A673 (cell line): ENCODE data around the gene ATP1B4. TPM values are rescaled to one million over a fixed set of nuclear protein-coding genes. Genes with fewer than 3 reads are reported as not detected.
A peak's percentile ranks its signal among the peaks of the same experiment; 100 is the strongest.

Experiments
- BruUV-seq: library from RNA; stranded (reverse); fragments of 400-500 nt; replicated peaks from 2 replicates; lab custom pipeline; 2021; lab: Mats Ljungman, UMichigan
- CTCF ChIA-PET: fragments of 300-600 bp; sonication (Branson Sonifier 250); formaldehyde crosslinking; loops from one replicate; lab custom pipeline; 2022; ENCODE audit warnings: antibody characterized with exemption; lab: Charles Lee
- POLR2A ChIA-PET: fragments of 300-600 bp; sonication (Branson Sonifier 250); formaldehyde crosslinking; loops from one replicate; lab custom pipeline; 2022; ENCODE audit warnings: antibody characterized with exemption; ENCODE audit not compliant: low non-redundant PET; lab: Charles Lee
- DNase-seq: peaks from one replicate; pipeline ENCODE4 v3.0.0-alpha.2; 2015; ENCODE audit warnings: low spot score
- H3K27ac ChIP-seq: fragments of 200-600 bp; sonication (generic); 2 replicates; pipeline ENCODE4 v1.5.1; 2016; ENCODE audit warnings: mixed run types, low read depth, mild to moderate bottlenecking, mixed read lengths, antibody characterized with exemption, low read length; ENCODE audit not compliant: poor library complexity, severe bottlenecking
- H3K27me3 ChIP-seq: fragments of 200-600 bp; sonication (generic); replicated peaks from 2 replicates; pipeline ENCODE4 v1.6.1; 2017; ENCODE audit warnings: mixed run types, low read depth, mild to moderate bottlenecking, mixed read lengths, antibody characterized with exemption, low read length; ENCODE audit not compliant: insufficient read depth, poor library complexity
- H3K36me3 ChIP-seq: fragments of 200-600 bp; sonication (generic); 2 replicates; pipeline ENCODE4 v1.6.1; 2016; ENCODE audit warnings: mixed run types, mild to moderate bottlenecking, mixed read lengths, antibody characterized with exemption, low read length; ENCODE audit not compliant: insufficient read depth, poor library complexity, severe bottlenecking
- H3K4me1 ChIP-seq: fragments of 200-600 bp; sonication (generic); 2 replicates; pipeline ENCODE4 v1.6.1; 2017; ENCODE audit warnings: mixed run types, mild to moderate bottlenecking, mixed read lengths, antibody characterized with exemption, low read length; ENCODE audit not compliant: insufficient read depth, poor library complexity, severe bottlenecking
- H3K4me3 ChIP-seq: fragments of 200-600 bp; sonication (generic); 2 replicates; pipeline ENCODE4 v1.5.1; 2016; ENCODE audit warnings: low read depth, mixed run types, mild to moderate bottlenecking, mixed read lengths, low read length; ENCODE audit not compliant: poor library complexity, severe bottlenecking
- H3K9me3 ChIP-seq: fragments of 200-600 bp; sonication (generic); 2 replicates; pipeline ENCODE4 v1.6.1; 2016; ENCODE audit warnings: mixed run types, low read depth, mild to moderate bottlenecking, mixed read lengths, antibody characterized with exemption, low read length; ENCODE audit not compliant: poor library complexity, severe bottlenecking
- EZH2 ChIP-seq: fragments of 200-600 bp; sonication (generic); IDR thresholded peaks from 2 replicates; pipeline ENCODE4 v1.6.1; 2017; ENCODE audit warnings: borderline replicate concordance, low read depth, mild to moderate bottlenecking, mixed read lengths, antibody characterized with exemption, low read length; ENCODE audit not compliant: poor library complexity, severe bottlenecking
- intact Hi-C: fragments of 100-400 bp; cut with micrococcal nuclease; formaldehyde crosslinking; loops from one replicate; pipeline ENCODE4 v1.10.0; 2022; ENCODE audit not compliant: unreplicated experiment
- total RNA-seq: library from RNA; stranded (reverse); gene quantifications from 2 replicates; pipeline ENCODE4 v1.2.3, GENCODE V29; 2021
- TF ChIP-seq, protein P1 (sequence below): fragments of 300-800, 200-600 bp; sonication (generic); conservative IDR thresholded peaks from 2 replicates; pipeline ENCODE4 v1.5.1; 2017; ENCODE audit warnings: low read depth, mild to moderate bottlenecking, antibody characterized with exemption, low read length, moderate library complexity, mixed read lengths

ATP1B4 gene
- total RNA-seq, 1 experiment from 2014 or later: not detected

DNA sequence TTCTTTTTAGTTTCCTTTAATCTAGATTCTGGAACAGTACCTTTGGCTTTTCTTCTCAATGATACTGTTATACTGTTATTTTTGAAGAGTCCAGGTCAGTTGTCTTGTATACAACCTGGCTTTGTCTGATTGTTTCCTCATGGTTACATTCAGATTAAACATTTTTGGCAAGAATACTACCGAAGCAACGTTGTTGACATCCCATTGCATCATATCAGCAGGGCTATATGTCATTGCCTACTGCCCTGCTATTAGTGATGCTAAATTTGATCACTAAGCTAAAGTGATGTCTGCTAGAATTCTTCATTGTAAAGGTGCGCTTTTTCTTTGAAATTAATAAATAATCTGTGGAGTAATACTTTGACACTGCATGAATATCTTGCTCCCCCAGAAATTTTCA, 5.8 kb upstream of the ATP1B4 start:
- no TSS peak for BruUV-seq
- H3K27ac ChIP-seq: no peak overlapping the region
- ChIA-PET POLR2A (no interaction called here), CTCF (no interaction called here)
- no peaks in the 10 kb centered on the region for H3K9me3 ChIP-seq
- no peak overlapping the region for H3K4me3 ChIP-seq
- intact Hi-C loops: no loop called here
- DNase-seq: no peak
- TF ChIP-seq EZH2: no peak
- TF ChIP-seq, protein P1, sequence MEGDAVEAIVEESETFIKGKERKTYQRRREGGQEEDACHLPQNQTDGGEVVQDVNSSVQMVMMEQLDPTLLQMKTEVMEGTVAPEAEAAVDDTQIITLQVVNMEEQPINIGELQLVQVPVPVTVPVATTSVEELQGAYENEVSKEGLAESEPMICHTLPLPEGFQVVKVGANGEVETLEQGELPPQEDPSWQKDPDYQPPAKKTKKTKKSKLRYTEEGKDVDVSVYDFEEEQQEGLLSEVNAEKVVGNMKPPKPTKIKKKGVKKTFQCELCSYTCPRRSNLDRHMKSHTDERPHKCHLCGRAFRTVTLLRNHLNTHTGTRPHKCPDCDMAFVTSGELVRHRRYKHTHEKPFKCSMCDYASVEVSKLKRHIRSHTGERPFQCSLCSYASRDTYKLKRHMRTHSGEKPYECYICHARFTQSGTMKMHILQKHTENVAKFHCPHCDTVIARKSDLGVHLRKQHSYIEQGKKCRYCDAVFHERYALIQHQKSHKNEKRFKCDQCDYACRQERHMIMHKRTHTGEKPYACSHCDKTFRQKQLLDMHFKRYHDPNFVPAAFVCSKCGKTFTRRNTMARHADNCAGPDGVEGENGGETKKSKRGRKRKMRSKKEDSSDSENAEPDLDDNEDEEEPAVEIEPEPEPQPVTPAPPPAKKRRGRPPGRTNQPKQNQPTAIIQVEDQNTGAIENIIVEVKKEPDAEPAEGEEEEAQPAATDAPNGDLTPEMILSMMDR: no peak
- no peaks in the 10 kb centered on the region for H3K27me3 ChIP-seq
- peaks cover 17% of the 10 kb centered on the region for H3K4me1 ChIP-seq
- no peaks in the 10 kb centered on the region for H3K36me3 ChIP-seq

DNA sequence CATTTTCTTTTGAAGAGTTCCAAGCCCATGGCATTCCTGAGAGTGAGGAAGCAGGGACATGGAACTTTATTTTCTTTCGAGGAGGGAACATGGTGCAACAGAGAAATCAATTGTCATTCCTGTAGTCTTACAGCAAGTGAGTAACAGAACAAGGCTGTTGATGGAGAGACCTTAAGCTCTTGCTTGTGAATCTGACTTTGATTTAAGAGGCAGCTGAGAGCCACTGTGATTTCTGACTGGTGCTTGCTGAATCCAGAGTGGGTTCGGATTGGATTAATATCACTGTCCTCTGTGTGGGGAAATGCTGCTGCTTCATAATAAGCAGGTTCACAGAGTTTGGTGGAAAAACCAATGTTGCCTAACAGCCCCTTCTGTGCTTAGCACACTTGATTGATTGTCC, 4.7 kb upstream of the ATP1B4 start:
- no peak overlapping the region for H3K27ac ChIP-seq
- POLR2A ChIA-PET: no interaction called here
- intact Hi-C loops: no loop called here
- CTCF ChIA-PET: no interaction called here
- no peaks in the 10 kb centered on the region for H3K27me3 ChIP-seq
- H3K4me1 ChIP-seq: peaks cover 17% of the 10 kb centered on the region
- H3K36me3 ChIP-seq: no peaks in the 10 kb centered on the region
- no peak for DNase-seq
- no TSS peak for BruUV-seq
- no peaks in the 10 kb centered on the region for H3K9me3 ChIP-seq
- TF ChIP-seq, protein P1: no peak
- no peak for TF ChIP-seq EZH2
- no peak overlapping the region for H3K4me3 ChIP-seq

DNA sequence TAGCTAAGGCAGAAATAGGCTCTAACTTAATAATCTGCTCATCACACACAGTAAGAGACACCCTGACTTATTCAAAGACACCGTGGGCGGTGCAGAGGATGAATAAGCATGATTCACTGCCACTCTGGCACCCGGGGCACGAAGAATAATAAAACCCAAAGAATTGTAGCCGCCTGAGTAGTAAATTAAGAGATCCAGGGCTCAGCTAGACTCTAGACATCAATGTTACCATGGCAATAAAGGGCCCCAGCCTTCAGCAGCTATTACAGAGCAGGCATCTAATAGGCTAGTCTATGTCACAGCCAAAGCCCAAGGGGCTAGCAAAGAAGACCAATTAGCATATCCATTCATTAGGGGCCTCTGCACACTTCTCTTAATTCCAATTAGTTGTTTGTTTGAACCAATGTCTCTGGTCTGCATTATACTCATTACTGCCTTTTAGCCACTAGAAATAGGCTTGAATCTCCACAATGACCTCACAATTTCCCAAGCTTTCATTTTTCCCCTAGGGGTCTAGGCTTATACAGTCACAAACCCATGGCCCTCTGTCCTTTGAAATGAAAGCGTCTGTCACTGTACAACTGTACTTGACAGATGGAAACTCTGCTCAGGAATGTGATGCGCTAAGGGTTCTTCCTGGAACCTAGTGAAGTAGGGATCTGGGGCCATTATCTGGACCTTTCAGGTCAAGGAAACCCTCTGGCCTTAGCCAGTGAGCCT, 3.0 kb upstream of the ATP1B4 start:
- Histone ChIP-seq H3K4me3 (no peak overlapping the region), H3K27me3 (no peaks in the 10 kb centered on the region), H3K27ac (no peak overlapping the region), H3K9me3 (no peaks in the 10 kb centered on the region), H3K36me3 (no peaks in the 10 kb centered on the region), H3K4me1 (peaks cover 28% of the 10 kb centered on the region)
- intact Hi-C loops: no loop called here
- CTCF ChIA-PET: interaction anchor here (0.5 to 1.2 kb wide), 2 partner anchors 39 to 87 kb away, joined by 3 read pairs; no protein-coding TSS in a partner anchor
- TF ChIP-seq, protein P1: no peak
- no peak for TF ChIP-seq EZH2
- POLR2A ChIA-PET: no interaction called here
- no TSS peak for BruUV-seq
- DNase-seq: peak; percentile 92
